HepG2 (cell line): ENCODE results near the gene TPRA1. TPM values are rescaled to one million over a fixed set of nuclear protein-coding genes. Genes with fewer than 3 reads are reported as not detected.

ENCODE experiments used
- FLYWCH1 ChIP-seq: sonication (generic); formaldehyde crosslinking; IDR thresholded peaks from 2 replicates; pipeline ENCODE4 v1.8.1; 2023; ENCODE audit warnings: mild to moderate bottlenecking, missing genetic modification reagents
- FOXA1 ChIP-seq, 2 experiments: fragments of 450-650 bp in 1 of 2; sonication (generic) in 1 of 2; formaldehyde crosslinking in 1 of 2; IDR thresholded peaks; 2 replicates each; pipeline versions ENCODE4 v1.4.0 to v1.6.1; 2016 to 2020; ENCODE audit warnings: missing genetic modification reagents in 1 of 2
- HNF1B ChIP-seq: sonication (generic); formaldehyde crosslinking; IDR thresholded peaks from 2 replicates; pipeline ENCODE4 v1.5.1; 2020; ENCODE audit warnings: mild to moderate bottlenecking, moderate library complexity, missing genetic modification reagents
- NRL ChIP-seq: sonication (generic); formaldehyde crosslinking; IDR thresholded peaks from 2 replicates; pipeline ENCODE4 v1.5.0; 2020; ENCODE audit warnings: missing genetic modification reagents, mild to moderate bottlenecking, moderate library complexity, borderline replicate concordance
- PAF1 ChIP-seq: IDR thresholded peaks from 2 replicates; pipeline ENCODE4 v1.6.1; 2016; ENCODE audit warnings: missing genetic modification reagents, missing compliant biosample characterization
- PLRG1 ChIP-seq: fragments of 450-650 bp; conservative IDR thresholded peaks from 2 replicates; pipeline ENCODE4 v1.6.1; 2016
- RXRB ChIP-seq: IDR thresholded peaks from 2 replicates; pipeline ENCODE4 v1.6.1; 2016; ENCODE audit warnings: borderline replicate concordance, missing genetic modification reagents, missing compliant biosample characterization
- SCMH1 ChIP-seq: sonication (generic); formaldehyde crosslinking; IDR thresholded peaks from 2 replicates; pipeline ENCODE4 v1.9.0; 2021; ENCODE audit warnings: missing genetic modification reagents, mild to moderate bottlenecking, borderline replicate concordance
- SIN3B ChIP-seq: fragments of 150-350 bp; IDR thresholded peaks from 2 replicates; pipeline ENCODE4 v1.6.1; 2014; ENCODE audit warnings: low read length
- SRF ChIP-seq: IDR thresholded peaks from 2 replicates; pipeline ENCODE4 v1.6.1; 2011; ENCODE audit warnings: mild to moderate bottlenecking, low read depth, low read length, moderate library complexity
- TGIF2 ChIP-seq: IDR thresholded peaks from 2 replicates; pipeline ENCODE4 v1.6.1; 2016; ENCODE audit warnings: control low read depth, missing compliant biosample characterization
- THAP11 ChIP-seq: IDR thresholded peaks from 2 replicates; pipeline ENCODE4 v1.6.1; 2016; ENCODE audit warnings: missing biosample characterization, missing genetic modification reagents
- ZMAT3 ChIP-seq: sonication (generic); formaldehyde crosslinking; conservative IDR thresholded peaks from 2 replicates; pipeline ENCODE4 v1.7.0; 2021; ENCODE audit warnings: missing genetic modification reagents
- ZMYM3 ChIP-seq: sonication (generic); formaldehyde crosslinking; IDR thresholded peaks from 2 replicates; pipeline ENCODE4 v1.5.1; 2020; ENCODE audit warnings: mild to moderate bottlenecking, missing genetic modification reagents
- ZNF337 ChIP-seq: sonication (generic); formaldehyde crosslinking; IDR thresholded peaks from 2 replicates; pipeline ENCODE4 v1.5.1; 2020; ENCODE audit warnings: missing genetic modification reagents, low read depth, mild to moderate bottlenecking, borderline replicate concordance
- ZNF343 ChIP-seq: sonication (generic); formaldehyde crosslinking; IDR thresholded peaks from 2 replicates; pipeline ENCODE4 v1.4.0; 2020; ENCODE audit warnings: mild to moderate bottlenecking, missing genetic modification reagents
- ZNF354B ChIP-seq: sonication (generic); formaldehyde crosslinking; IDR thresholded peaks from 2 replicates; pipeline ENCODE4 v1.8.0; 2022; ENCODE audit warnings: mild to moderate bottlenecking, missing genetic modification reagents
- ZNF432 ChIP-seq: sonication (generic); formaldehyde crosslinking; IDR thresholded peaks from 2 replicates; pipeline ENCODE4 v1.5.0; 2020; ENCODE audit warnings: missing genetic modification reagents, mild to moderate bottlenecking, borderline replicate concordance
- ZNF468 ChIP-seq: sonication (generic); formaldehyde crosslinking; IDR thresholded peaks from 2 replicates; pipeline ENCODE4 v1.8.0; 2022; ENCODE audit warnings: mild to moderate bottlenecking, moderate library complexity, missing genetic modification reagents
- ZNF567 ChIP-seq: sonication (generic); formaldehyde crosslinking; IDR thresholded peaks from 2 replicates; pipeline ENCODE4 v1.8.1; 2023; ENCODE audit warnings: mild to moderate bottlenecking, missing genetic modification reagents, borderline replicate concordance
- ZNF780A ChIP-seq: sonication (generic); formaldehyde crosslinking; IDR thresholded peaks from 2 replicates; pipeline ENCODE4 v1.8.0; 2022; ENCODE audit warnings: mild to moderate bottlenecking, missing genetic modification reagents, moderate library complexity
- ZNF883 ChIP-seq: sonication (generic); formaldehyde crosslinking; IDR thresholded peaks from 2 replicates; pipeline ENCODE4 v1.5.1; 2020; ENCODE audit warnings: mild to moderate bottlenecking, missing genetic modification reagents; ENCODE audit errors: not compliant biosample characterization
- ZSCAN12 ChIP-seq: sonication (generic); formaldehyde crosslinking; IDR thresholded peaks from 2 replicates; pipeline ENCODE4 v1.9.0; 2021; ENCODE audit warnings: mild to moderate bottlenecking, missing genetic modification reagents
- polyA plus RNA-seq, 8 experiments: library from polyadenylated mRNA; depleted of rRNA in 3 of 8; stranded (reverse) in 7 of 8; unstranded in 1 of 8; fragments of >200 nt; fragmentation: Illumina TruSeq in 4 of 8; extraction: Trizol in 4 of 8; gene quantifications; 2 replicates each; pipeline versions ENCODE4 v1.2.1 to v1.2.3, GENCODE V29; 2011 to 2016; ENCODE audit warnings: low read depth in 4 of 8, missing spikeins in 1 of 8, mixed read lengths in 1 of 8; ENCODE audit not compliant: insufficient read depth in 1 of 8
- total RNA-seq, 5 experiments: library from RNA; depleted of rRNA; stranded (reverse); fragments of >200 nt; fragmentation: Illumina TruSeq; extraction: Trizol; gene quantifications; 2 replicates each; pipeline ENCODE4 v1.2.3, GENCODE V29; 2016; ENCODE audit warnings: low read depth in 1 of 5
- TF ChIP-seq, protein P1 (sequence below): sonication (generic); formaldehyde crosslinking; IDR thresholded peaks from 2 replicates; pipeline ENCODE4 v1.4.0; 2020; ENCODE audit warnings: missing genetic modification reagents
- TF ChIP-seq, protein P2 (sequence below), 2 experiments: fragments of 450-650 bp in 1 of 2; sonication (generic) in 1 of 2; formaldehyde crosslinking; IDR thresholded peaks; 2 replicates each; pipeline versions ENCODE4 v1.5.0 to v1.8.0; 2020 to 2022; ENCODE audit warnings: mild to moderate bottlenecking in 1 of 2, missing genetic modification reagents in 1 of 2
- TF ChIP-seq, protein P3 (sequence below): sonication (generic); formaldehyde crosslinking; IDR thresholded peaks from 2 replicates; pipeline ENCODE4 v1.8.1; 2023; ENCODE audit warnings: mild to moderate bottlenecking, missing genetic modification reagents, borderline replicate concordance
- TF ChIP-seq, protein P4 (sequence below): sonication (generic); formaldehyde crosslinking; IDR thresholded peaks from 2 replicates; pipeline ENCODE4 v1.5.0; 2020; ENCODE audit warnings: missing genetic modification reagents, mild to moderate bottlenecking, borderline replicate concordance

The TPRA1 gene
- total and polyA plus RNA-seq, 2 of the 13 experiments (the other 11 are each of a cell fraction or from before 2014, with no cell fraction given): 25.4 to 25.8 TPM

DNA sequence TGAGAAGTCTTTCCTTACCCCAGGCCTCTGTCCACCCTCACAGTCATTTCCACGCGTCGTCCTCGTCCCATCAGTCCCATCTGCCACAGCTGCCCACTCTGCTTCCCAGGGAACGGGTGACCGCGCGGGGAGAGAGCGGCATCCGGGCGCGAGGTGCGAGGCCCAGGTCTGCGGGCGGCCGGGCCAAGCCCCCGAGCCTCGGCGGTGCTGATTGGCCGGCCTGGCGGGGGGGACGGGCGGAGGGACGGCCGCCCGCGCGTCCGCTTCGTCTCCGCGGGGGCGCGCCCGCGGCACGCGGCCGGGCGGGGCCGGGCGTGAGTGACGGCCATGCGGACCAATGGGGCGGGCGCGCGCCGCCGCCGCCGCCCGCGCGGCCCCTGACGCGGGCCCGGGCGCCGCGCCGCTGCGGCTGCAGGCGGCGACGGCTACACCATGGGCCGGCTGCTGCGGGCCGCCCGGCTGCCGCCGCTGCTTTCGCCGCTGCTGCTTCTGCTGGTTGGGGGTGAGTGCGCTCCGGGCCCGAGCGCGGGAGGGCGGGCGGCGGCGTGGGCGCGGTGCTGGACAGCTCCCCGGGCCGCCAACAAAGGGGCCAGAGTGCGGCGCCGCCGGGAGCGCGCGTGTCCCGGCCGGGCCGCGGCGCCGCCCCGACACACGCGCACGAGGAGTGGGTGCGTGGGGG lies 38.4 kb upstream of the TPRA1 start, which contains the start of gene PODXL2 (continued):
- TF ChIP-seq HNF1B (CRISPR knock-in tag) (peak; percentile 53; the same call in 1 of the 2 replicates), ZNF432 (CRISPR knock-in tag) (no peak), ZNF354B (no peak), ZNF337 (no peak), TGIF2 (0 out of 2 replicates have a peak, but pooled peaks have one; percentile 40), ZNF468 (no peak), THAP11 (CRISPR knock-in tag) (peak; percentile 48), FLYWCH1 (CRISPR knock-in tag) (no peak), SIN3B (no peak), ZMYM3 (no peak), ZSCAN12 (CRISPR knock-in tag) (no peak), NRL (CRISPR knock-in tag) (no peak), PLRG1 (no peak), FOXA1 (IDR thresholded peaks at IDR 0.05) (no peak), FOXA1 (CRISPR knock-in tag; IDR thresholded peaks at IDR 0.05) (no peak), RXRB (CRISPR knock-in tag) (0 out of 2 replicates have a peak, but pooled peaks have one; percentile 20), PAF1 (CRISPR knock-in tag) (no peak), ZMAT3 (peak; percentile 73; the same call in 1 of the 2 replicates), ZNF780A (CRISPR knock-in tag) (0 out of 2 replicates have a peak, but pooled peaks have one; percentile 40), SCMH1 (CRISPR knock-in tag) (no peak), ZNF567 (CRISPR knock-in tag) (no peak), ZNF883 (CRISPR knock-in tag) (no peak), ZNF343 (peak; percentile 80; the same call in 1 of the 2 replicates), SRF (no peak)
- TF ChIP-seq, protein P1, sequence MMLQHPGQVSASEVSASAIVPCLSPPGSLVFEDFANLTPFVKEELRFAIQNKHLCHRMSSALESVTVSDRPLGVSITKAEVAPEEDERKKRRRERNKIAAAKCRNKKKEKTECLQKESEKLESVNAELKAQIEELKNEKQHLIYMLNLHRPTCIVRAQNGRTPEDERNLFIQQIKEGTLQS: no peak
- TF ChIP-seq, protein P2, sequence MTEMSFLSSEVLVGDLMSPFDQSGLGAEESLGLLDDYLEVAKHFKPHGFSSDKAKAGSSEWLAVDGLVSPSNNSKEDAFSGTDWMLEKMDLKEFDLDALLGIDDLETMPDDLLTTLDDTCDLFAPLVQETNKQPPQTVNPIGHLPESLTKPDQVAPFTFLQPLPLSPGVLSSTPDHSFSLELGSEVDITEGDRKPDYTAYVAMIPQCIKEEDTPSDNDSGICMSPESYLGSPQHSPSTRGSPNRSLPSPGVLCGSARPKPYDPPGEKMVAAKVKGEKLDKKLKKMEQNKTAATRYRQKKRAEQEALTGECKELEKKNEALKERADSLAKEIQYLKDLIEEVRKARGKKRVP (CRISPR knock-in tag; IDR thresholded peaks at IDR 0.05): peak in 1 of 2 experiments; percentile 73; a peak in 2 of 4 replicates
- TF ChIP-seq, protein P3, sequence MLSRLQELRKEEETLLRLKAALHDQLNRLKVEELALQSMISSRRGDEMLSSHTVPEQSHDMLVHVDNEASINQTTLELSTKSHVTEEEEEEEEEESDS (CRISPR knock-in tag): no peak
- TF ChIP-seq, protein P4, sequence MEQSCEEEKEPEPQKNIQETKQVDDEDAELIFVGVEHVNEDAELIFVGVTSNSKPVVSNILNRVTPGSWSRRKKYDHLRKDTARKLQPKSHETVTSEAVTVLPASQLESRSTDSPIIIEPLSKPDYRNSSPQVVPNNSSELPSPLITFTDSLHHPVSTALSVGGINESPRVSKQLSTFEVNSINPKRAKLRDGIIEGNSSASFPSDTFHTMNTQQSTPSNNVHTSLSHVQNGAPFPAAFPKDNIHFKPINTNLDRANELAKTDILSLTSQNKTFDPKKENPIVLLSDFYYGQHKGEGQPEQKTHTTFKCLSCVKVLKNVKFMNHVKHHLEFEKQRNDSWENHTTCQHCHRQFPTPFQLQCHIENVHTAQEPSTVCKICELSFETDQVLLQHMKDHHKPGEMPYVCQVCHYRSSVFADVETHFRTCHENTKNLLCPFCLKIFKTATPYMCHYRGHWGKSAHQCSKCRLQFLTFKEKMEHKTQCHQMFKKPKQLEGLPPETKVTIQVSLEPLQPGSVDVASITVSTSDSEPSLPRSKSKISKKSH: no peak
